Muscle layer of colon (tissue), 2 donors: Measurements from ENCODE around the gene FBXO41.

ENCODE experiments used
- H3K27ac ChIP-seq: one replicate; pipeline ENCODE4 v1.7.0; 2013; ENCODE audit warnings: low read depth, mild to moderate bottlenecking, low read length, moderate library complexity
- H3K27me3 ChIP-seq, 2 donors: one replicate each; pipeline ENCODE4 v1.7.0; 2013; ENCODE audit warnings: low read length in 2 of 2, mild to moderate bottlenecking in 2 of 2; ENCODE audit not compliant: insufficient read depth in 2 of 2, control insufficient read depth in 1 of 2
- H3K36me3 ChIP-seq: one replicate; pipeline ENCODE4 v1.7.0; 2013; ENCODE audit warnings: mild to moderate bottlenecking, low read length; ENCODE audit not compliant: insufficient read depth
- H3K4me1 ChIP-seq: one replicate; pipeline ENCODE4 v1.7.0; 2013; ENCODE audit warnings: mild to moderate bottlenecking, low read length; ENCODE audit not compliant: insufficient read depth
- H3K4me3 ChIP-seq, 2 donors: one replicate each; pipeline ENCODE4 v1.7.0; 2013; ENCODE audit warnings: low read length in 2 of 2, low read depth in 1 of 2, mild to moderate bottlenecking in 1 of 2, moderate library complexity in 1 of 2
- H3K9ac ChIP-seq: one replicate; pipeline ENCODE4 v1.7.0; 2013; ENCODE audit warnings: low read length
- H3K9me3 ChIP-seq: one replicate; pipeline ENCODE4 v1.7.0; 2013; ENCODE audit warnings: mild to moderate bottlenecking, low read length
- donor health status: abdominal sarcoma.
- donor health status: Adenocarcinoma of cecum.

Gene FBXO41

DNA sequence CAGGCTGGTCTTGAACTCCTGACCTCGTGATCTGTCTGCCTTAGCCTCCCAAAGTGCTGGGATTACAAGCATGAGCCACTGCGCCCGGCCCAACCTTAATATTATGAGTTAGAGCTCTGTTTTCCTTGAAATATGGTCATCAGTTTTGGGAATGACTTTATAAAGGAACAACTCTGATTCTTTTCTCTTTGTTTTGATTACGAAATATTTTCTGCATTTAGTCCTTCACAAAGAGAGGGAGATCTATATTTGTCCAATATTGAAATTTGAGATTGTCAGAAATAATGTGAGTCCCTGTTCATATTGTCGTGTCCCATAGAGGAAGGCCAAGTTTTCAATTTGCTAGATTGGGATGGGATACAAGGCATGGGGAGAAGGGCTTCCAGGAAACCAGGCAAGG is 67.1 kb downstream of the FBXO41 start:
- no peaks in the 10 kb centered on the region for H3K9me3 ChIP-seq
- H3K9ac ChIP-seq: no peak overlapping the region
- H3K27me3 ChIP-seq: no peaks in the 10 kb centered on the region
- no peak overlapping the region for H3K27ac ChIP-seq
- no peak overlapping the region for H3K4me3 ChIP-seq
- peaks cover 8% of the 10 kb centered on the region for H3K4me1 ChIP-seq
- H3K36me3 ChIP-seq: peaks cover 23% of the 10 kb centered on the region

- Histone ChIP-seq H3K27ac (no peak overlapping the region), H3K9me3 (no peaks in the 10 kb centered on the region), H3K9ac (no peak overlapping the region), H3K4me1 (peaks cover 10% of the 10 kb centered on the region), H3K27me3 (no peaks in the 10 kb centered on the region), H3K36me3 (peaks cover 4% of the 10 kb centered on the region), H3K4me3 (peak overlapping the region in 1 of 2 donors; percentile 83)
These were observed 69.0 kb downstream of the FBXO41 start for GRCh38 chr2:73215254-73215653.

DNA sequence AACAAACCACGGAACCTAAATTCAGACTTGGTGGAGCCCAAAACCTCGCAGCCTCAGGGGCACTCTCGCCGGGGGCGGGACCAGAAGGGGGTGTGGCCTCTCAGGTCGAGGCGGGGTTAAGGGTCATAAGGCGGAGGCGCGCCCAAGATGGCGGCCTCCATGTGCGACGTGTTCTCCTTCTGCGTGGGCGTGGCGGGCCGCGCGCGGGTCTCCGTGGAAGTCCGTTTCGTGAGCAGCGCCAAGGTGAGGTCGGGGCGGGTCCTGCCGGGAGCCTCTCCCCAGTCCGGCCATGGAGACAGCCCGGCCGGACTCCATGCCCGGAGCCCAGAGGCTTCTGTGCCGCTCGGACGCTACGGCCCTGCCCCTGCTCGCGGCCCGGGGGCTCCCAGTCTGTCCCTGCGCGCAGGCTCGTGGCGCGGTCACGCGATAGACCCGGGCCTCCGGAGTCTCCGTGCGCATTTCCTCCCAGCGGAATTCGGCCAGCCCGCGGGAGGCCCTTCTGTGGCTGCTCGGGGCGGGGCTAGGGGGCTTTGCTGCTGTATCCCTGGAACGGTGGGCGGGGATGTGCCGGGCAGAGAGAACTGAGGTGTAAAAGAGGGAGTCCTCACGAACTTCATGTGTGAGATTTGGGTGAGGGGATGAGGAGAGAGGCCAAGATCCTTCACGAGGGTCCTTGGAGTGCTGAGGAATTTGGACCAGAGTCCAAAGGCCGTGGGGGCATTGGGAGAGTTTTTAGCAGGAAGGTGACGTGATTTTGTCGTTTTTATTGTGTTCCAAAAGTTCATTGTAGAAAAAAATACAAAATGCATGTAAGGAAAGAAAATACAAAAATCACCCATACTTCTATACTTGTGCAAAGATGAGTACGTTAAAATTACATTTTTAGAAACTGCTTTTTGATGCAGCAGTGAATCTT is 69.9 kb downstream of the FBXO41 start, which contains the start of gene SMYD5:
Gene SMYD5 (plus strand): TSS at position 126 of the 916 bp plus-strand sequence. CDS start 22 bp downstream, at position 148.
- Histone ChIP-seq H3K4me3 (peak within 1 kb of the TSS; percentile 83 to 95), H3K9me3 (no peaks in the 10 kb centered on the region), H3K36me3 (no peaks in the 10 kb centered on the region), H3K27me3 (no peaks in the 10 kb centered on the region), H3K4me1 (peaks cover 10% of the 10 kb centered on the region), H3K27ac (peak within 1 kb of the TSS; percentile 53), H3K9ac (peak within 1 kb of the TSS; percentile 36)

GRCh38 chr2:73212448-73213176 is 71.7 kb downstream of the FBXO41 start:
- Histone ChIP-seq H3K27ac (peak overlapping the region; percentile 17), H3K9ac (no peak overlapping the region), H3K27me3 (no peaks in the 10 kb centered on the region), H3K36me3 (no peaks in the 10 kb centered on the region), H3K9me3 (no peaks in the 10 kb centered on the region), H3K4me1 (peaks cover 10% of the 10 kb centered on the region), H3K4me3 (no peak overlapping the region)

DNA sequence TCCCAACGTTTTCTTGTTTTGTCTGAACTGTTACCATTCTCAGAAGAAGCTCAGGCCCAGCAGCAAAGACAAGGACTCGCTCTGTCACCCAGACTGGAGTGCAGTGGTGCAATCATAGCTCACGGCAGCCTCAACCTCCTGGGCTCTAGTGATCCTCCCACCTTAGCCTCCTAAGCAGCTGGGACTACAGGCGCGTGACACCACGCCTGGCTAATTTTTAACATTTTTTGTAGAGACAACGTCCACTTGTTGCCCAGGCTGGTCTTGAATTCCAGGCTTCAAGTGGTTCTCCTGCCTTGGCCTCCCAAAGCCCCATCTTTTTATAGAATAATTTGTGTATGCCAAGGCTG is 72.2 kb downstream of the FBXO41 start:
- Histone ChIP-seq H3K27ac (no peak overlapping the region), H3K9ac (no peak overlapping the region), H3K4me3 (no peak overlapping the region), H3K4me1 (peaks cover 10% of the 10 kb centered on the region), H3K9me3 (no peaks in the 10 kb centered on the region), H3K36me3 (no peaks in the 10 kb centered on the region), H3K27me3 (no peaks in the 10 kb centered on the region)

DNA sequence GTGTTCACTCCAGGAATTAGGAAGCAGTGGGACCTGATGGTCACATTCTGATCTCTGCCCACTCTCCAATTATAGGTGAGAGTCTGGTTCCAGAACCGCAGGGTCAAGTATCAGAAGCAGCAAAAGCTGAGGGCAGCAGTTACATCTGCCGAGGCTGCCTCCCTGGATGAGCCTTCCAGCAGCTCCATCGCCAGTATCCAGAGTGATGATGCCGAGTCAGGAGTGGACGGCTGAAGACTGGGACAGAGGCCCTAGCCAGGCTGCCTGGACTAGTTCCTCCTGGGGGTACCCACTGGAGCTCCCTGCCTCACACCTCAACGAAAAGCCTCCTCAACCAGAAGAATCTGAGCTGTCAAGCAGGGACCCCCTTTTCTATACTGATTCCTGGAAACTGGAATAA is 73.6 kb downstream of the FBXO41 start:
- Histone ChIP-seq H3K27ac (no peak overlapping the region), H3K9ac (no peak overlapping the region), H3K9me3 (no peaks in the 10 kb centered on the region), H3K36me3 (no peaks in the 10 kb centered on the region), H3K27me3 (no peaks in the 10 kb centered on the region), H3K4me3 (no peak overlapping the region), H3K4me1 (peaks cover 10% of the 10 kb centered on the region)

GRCh38 chr2:73210019-73210418 is 74.3 kb downstream of the FBXO41 start:
- Histone ChIP-seq H3K9ac (no peak overlapping the region), H3K4me1 (peaks cover 10% of the 10 kb centered on the region), H3K27me3 (no peaks in the 10 kb centered on the region), H3K4me3 (no peak overlapping the region), H3K9me3 (no peaks in the 10 kb centered on the region), H3K36me3 (no peaks in the 10 kb centered on the region), H3K27ac (no peak overlapping the region)

DNA sequence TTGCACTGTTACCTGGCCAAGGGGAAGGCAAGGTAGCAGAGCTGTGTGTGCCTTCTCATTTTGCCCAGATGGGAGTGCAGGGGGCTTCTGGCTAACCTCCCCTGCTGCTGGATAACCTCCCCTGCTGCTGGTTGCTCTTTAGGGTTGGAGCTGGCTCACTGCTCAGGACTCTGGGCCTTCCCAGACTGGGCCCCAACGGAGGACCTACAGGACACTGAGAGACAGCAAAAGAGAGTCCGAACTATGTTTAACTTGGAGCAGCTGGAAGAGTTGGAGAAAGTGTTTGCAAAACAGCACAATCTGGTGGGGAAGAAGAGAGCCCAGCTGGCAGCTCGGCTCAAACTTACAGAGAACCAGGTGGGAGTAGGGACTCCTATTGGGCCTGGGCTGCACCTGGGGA is 76.0 kb downstream of the FBXO41 start:
- H3K9ac ChIP-seq: no peak overlapping the region
- H3K27ac ChIP-seq: no peak overlapping the region
- peaks cover 10% of the 10 kb centered on the region for H3K4me1 ChIP-seq
- H3K36me3 ChIP-seq: no peaks in the 10 kb centered on the region
- H3K27me3 ChIP-seq: peaks cover 4 to 10% of the 10 kb centered on the region in 2 donors
- H3K9me3 ChIP-seq: no peaks in the 10 kb centered on the region
- no peak overlapping the region for H3K4me3 ChIP-seq

GRCh38 chr2:73205611-73206010 is 78.7 kb downstream of the FBXO41 start:
- no peaks in the 10 kb centered on the region for H3K4me1 ChIP-seq
- no peak overlapping the region for H3K4me3 ChIP-seq
- H3K36me3 ChIP-seq: no peaks in the 10 kb centered on the region
- H3K27me3 ChIP-seq: peaks cover 15 to 33% of the 10 kb centered on the region in 2 donors
- no peak overlapping the region for H3K9ac ChIP-seq
- no peak overlapping the region for H3K27ac ChIP-seq
- no peaks in the 10 kb centered on the region for H3K9me3 ChIP-seq
